ENCODE measurements around the gene HPGDS. TPM values are rescaled to one million over a fixed set of nuclear protein-coding genes. Genes with fewer than 3 reads are reported as not detected.

The HPGDS gene
- total and polyA plus RNA-seq, 2 donors, result 1.4 to 8.0 TPM

DNA sequence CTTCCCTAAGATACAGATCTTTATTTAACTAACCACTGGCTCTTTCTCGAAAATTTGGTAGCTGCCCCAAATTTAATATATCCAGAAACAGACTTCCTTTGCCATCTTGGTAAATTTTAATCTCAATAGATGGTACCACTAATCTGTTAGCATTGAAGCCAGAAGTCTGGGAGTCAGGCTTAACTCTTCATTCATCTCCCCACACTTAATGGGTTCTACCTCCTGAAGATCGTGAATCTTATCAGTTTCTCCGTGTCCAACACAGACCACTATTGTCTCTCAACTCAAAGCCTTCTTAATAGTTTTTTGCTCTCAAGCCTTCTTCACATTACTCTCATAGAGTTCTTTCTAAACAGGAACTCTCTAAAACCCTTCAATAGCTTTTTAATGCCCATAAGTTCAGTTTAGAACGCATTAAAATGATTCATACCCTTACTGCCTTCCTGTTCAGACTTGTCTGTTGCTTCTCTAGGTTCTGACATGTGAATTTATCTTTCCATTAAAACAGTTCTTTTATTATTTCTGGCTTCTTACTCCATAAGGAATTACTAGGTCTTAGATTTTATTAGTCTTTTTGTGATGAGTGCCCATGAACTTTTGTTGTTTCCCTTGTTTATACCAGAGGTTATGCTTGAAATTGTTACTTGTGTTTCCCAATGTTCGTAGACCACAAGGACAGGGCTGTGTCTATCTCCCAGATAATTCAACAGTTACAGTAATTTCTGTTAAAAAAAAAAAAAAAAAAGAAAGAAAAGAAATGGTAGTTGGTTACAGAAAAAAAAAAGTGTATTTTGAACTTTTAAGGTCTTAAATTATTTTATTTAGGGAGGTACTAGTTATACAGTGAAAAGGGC lies 80.2 kb downstream of the HPGDS start:
- no peak overlapping the region for H3K4me3 ChIP-seq (ENCODE audit: low read length in 2 of 2)
- H3K4me1 ChIP-seq (ENCODE audit: control insufficient read depth in 2 of 2, insufficient read depth in 2 of 2, low read length in 2 of 2), result no peaks in the 10 kb centered on the region
- no peaks in the 10 kb centered on the region for H3K27me3 ChIP-seq (ENCODE audit: control insufficient read depth in 2 of 2, insufficient read depth in 1 of 2, low read length in 1 of 2)
- no peak for DNase-seq (ENCODE audit: low read depth in 6 of 9, low spot score in 9 of 9)
- peaks cover 0 to 19% of the 10 kb centered on the region in 2 donors for H3K36me3 ChIP-seq (ENCODE audit: control insufficient read depth in 2 of 2, insufficient read depth in 2 of 2, low read length in 1 of 2)
- H3K27ac ChIP-seq (ENCODE audit: low read depth in 1 of 2, low read length in 1 of 2), result no peak overlapping the region
- H3K9me3 ChIP-seq (ENCODE audit: control insufficient read depth in 2 of 2, insufficient read depth in 1 of 2, low read length in 1 of 2), result no peaks in the 10 kb centered on the region
- 98% methylated on average over 5 of the region's 5 CpGs for WGBS

DNA sequence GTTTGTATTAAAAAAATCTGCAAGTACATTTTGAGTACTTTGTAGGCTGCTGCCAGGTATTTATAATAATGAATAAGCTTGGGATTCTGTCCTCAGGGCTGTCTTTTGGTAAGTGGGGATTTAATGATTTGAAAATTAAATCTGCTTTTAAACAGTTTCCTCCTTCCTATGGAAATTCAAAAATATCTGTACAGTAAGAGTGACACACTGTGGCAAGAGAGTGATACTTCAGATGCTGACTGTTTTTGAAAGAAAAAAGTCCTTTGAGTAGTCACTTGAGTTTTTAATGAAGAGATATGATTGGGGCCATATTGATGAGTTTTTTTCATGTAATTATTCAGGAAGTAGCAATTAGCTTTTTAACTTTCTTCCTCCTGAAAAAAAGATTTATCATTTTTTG lies 85.8 kb downstream of the HPGDS start:
- Histone ChIP-seq H3K9me3 (ENCODE audit: control insufficient read depth in 2 of 2, insufficient read depth in 1 of 2, low read length in 1 of 2) (no peaks in the 10 kb centered on the region), H3K27ac (ENCODE audit: low read depth in 1 of 2, low read length in 1 of 2) (no peak overlapping the region), H3K36me3 (ENCODE audit: control insufficient read depth in 2 of 2, insufficient read depth in 2 of 2, low read length in 1 of 2) (peaks cover 4 to 30% of the 10 kb centered on the region in 2 donors), H3K4me1 (ENCODE audit: control insufficient read depth in 2 of 2, insufficient read depth in 2 of 2, low read length in 2 of 2) (no peaks in the 10 kb centered on the region), H3K4me3 (ENCODE audit: low read length in 2 of 2) (no peak overlapping the region), H3K27me3 (ENCODE audit: control insufficient read depth in 2 of 2, insufficient read depth in 1 of 2, low read length in 1 of 2) (no peaks in the 10 kb centered on the region)
- peak in 1 of 9 donors; percentile 6 for DNase-seq (ENCODE audit: low read depth in 6 of 9, low spot score in 9 of 9)

GRCh38 chr4:94256144-94256783 lies 86.4 kb downstream of the HPGDS start:
- no peaks in the 10 kb centered on the region for H3K4me1 ChIP-seq (ENCODE audit: control insufficient read depth in 2 of 2, insufficient read depth in 2 of 2, low read length in 2 of 2)
- DNase-seq (ENCODE audit: low read depth in 6 of 9, low spot score in 9 of 9), result no peak
- 91% methylated on average over 8 of the region's 8 CpGs for WGBS
- H3K27me3 ChIP-seq (ENCODE audit: control insufficient read depth in 2 of 2, insufficient read depth in 1 of 2, low read length in 1 of 2), result no peaks in the 10 kb centered on the region
- no peak overlapping the region for H3K4me3 ChIP-seq (ENCODE audit: low read length in 2 of 2)
- H3K9me3 ChIP-seq (ENCODE audit: control insufficient read depth in 2 of 2, insufficient read depth in 1 of 2, low read length in 1 of 2), result no peaks in the 10 kb centered on the region
- H3K36me3 ChIP-seq (ENCODE audit: control insufficient read depth in 2 of 2, insufficient read depth in 2 of 2, low read length in 1 of 2), result peaks cover 4 to 31% of the 10 kb centered on the region in 2 donors
- H3K27ac ChIP-seq (ENCODE audit: low read depth in 1 of 2, low read length in 1 of 2), result no peak overlapping the region

DNA sequence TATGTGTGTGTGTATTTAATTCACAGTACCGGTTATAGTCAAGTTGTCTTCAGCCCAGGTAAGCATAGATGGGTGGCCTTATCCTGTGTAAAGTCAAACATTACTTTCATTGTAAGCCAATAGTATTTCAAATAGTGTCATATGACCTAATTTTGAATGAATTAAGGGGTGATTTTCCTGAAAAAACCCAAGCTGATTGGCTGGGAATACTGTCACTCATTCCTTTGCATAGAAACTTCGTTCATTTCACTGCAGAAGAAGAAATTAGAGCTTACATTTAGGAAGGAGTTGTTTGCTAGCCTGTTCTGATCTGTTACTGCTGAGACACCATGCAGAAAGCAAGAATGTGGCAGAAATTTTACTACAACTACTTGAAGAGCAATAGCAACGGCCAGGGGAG lies 89.6 kb downstream of the HPGDS start:
- H3K27ac ChIP-seq (ENCODE audit: low read depth in 1 of 2, low read length in 1 of 2), result no peak overlapping the region
- WGBS, result 97% methylated on average over 3 of the region's 3 CpGs
- no peak overlapping the region for H3K4me3 ChIP-seq (ENCODE audit: low read length in 2 of 2)
- H3K4me1 ChIP-seq (ENCODE audit: control insufficient read depth in 2 of 2, insufficient read depth in 2 of 2, low read length in 2 of 2), result no peaks in the 10 kb centered on the region
- H3K27me3 ChIP-seq (ENCODE audit: control insufficient read depth in 2 of 2, insufficient read depth in 1 of 2, low read length in 1 of 2), result no peaks in the 10 kb centered on the region
- DNase-seq (ENCODE audit: low read depth in 6 of 9, low spot score in 9 of 9), result no peak
- no peaks in the 10 kb centered on the region for H3K9me3 ChIP-seq (ENCODE audit: control insufficient read depth in 2 of 2, insufficient read depth in 1 of 2, low read length in 1 of 2)
- peaks cover 4 to 35% of the 10 kb centered on the region in 2 donors for H3K36me3 ChIP-seq (ENCODE audit: control insufficient read depth in 2 of 2, insufficient read depth in 2 of 2, low read length in 1 of 2)

GRCh38 chr4:94251094-94251493 lies 91.5 kb downstream of the HPGDS start:
- Histone ChIP-seq H3K27ac (ENCODE audit: low read depth in 1 of 2, low read length in 1 of 2) (no peak overlapping the region), H3K9me3 (ENCODE audit: control insufficient read depth in 2 of 2, insufficient read depth in 1 of 2, low read length in 1 of 2) (no peaks in the 10 kb centered on the region), H3K36me3 (ENCODE audit: control insufficient read depth in 2 of 2, insufficient read depth in 2 of 2, low read length in 1 of 2) (peaks cover 8 to 41% of the 10 kb centered on the region in 2 donors), H3K4me1 (ENCODE audit: control insufficient read depth in 2 of 2, insufficient read depth in 2 of 2, low read length in 2 of 2) (no peaks in the 10 kb centered on the region), H3K4me3 (ENCODE audit: low read length in 2 of 2) (no peak overlapping the region), H3K27me3 (ENCODE audit: control insufficient read depth in 2 of 2, insufficient read depth in 1 of 2, low read length in 1 of 2) (no peaks in the 10 kb centered on the region)
- no peak for DNase-seq (ENCODE audit: low read depth in 6 of 9, low spot score in 9 of 9)

Other genes starting within 250 kb of the HPGDS start
- 45.0 TPM for gene SMARCAD1, start 135.0 kb downstream of the HPGDS start, total RNA-seq
- gene SMARCAD1, start 135.0 kb downstream of the HPGDS start, polyA plus RNA-seq, result 20.1 TPM
- gene PDLIM5, start 109.1 kb upstream of the HPGDS start, total RNA-seq, result 12.4 TPM
- 25.5 TPM for gene PDLIM5, start 109.1 kb upstream of the HPGDS start, polyA plus RNA-seq